Jurkat, Clone E6-1 (cell line): Measurements from ENCODE around the gene CIDEA. TPM values are rescaled to one million over a fixed set of nuclear protein-coding genes. Genes with fewer than 3 reads are reported as not detected.
"Not testable (repeated sequence)": the region's sequence is repeated elsewhere in the genome, so short reads cannot be mapped to it uniquely, and the experiment has no call there.

Experiments
- DNase-seq: peaks from one replicate; pipeline ENCODE4 v3.0.0-alpha.2; 2011; ENCODE audit warnings: low read depth, low spot score
- H3K4me3 ChIP-seq: 2 replicates; pipeline ENCODE4 v1.5.1; 2011; ENCODE audit warnings: mild to moderate bottlenecking, low read length, control low read depth, moderate library complexity
- polyA plus RNA-seq: library from polyadenylated mRNA; unstranded; fragments of >200 nt; gene quantifications from one replicate; pipeline ENCODE4 v1.2.1, GENCODE V29; 2012; ENCODE audit warnings: missing spikeins; ENCODE audit not compliant: insufficient read length, insufficient read depth

CIDEA gene, protein sequence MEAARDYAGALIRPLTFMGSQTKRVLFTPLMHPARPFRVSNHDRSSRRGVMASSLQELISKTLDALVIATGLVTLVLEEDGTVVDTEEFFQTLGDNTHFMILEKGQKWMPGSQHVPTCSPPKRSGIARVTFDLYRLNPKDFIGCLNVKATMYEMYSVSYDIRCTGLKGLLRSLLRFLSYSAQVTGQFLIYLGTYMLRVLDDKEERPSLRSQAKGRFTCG
- not detected for polyA plus RNA-seq

DNA sequence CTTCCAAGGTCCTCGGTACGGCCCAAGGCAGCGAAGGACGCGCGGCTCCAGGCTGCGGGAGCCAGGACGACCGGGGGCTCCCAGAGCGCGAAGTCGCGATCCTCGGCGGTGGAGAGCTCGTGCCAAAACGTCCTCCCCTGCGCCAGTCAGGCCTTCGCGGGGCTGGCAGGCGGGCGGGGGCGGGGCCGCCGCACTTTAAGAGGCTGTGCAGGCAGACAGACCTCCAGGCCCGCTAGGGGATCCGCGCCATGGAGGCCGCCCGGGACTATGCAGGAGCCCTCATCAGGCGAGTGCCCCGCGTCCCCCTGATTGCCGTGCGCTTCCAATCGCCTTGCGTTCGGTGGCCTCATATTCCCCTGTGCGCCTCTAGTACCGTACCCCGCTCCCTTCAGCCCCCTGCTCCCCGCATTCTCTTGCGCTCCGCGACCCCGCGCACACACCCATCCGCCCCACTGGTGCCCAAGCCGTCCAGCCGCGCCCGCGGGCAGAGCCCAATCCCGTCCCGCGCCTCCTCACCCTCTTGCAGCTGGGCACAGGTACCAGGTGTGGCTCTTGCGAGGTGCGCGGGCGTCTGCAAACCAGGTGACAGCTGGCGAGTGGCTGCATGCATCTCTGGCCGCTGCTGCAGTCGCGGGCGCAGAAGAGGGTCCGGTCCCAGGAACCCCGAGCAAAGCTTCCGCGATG is at the start of gene CIDEA:
Gene CIDEA (plus strand): TSS at position 226 of the 684 bp plus-strand sequence. CDS start 23 bp downstream, at position 249.
- no peak within 1 kb of the TSS for H3K4me3 ChIP-seq
- DNase-seq = no peak

DNA sequence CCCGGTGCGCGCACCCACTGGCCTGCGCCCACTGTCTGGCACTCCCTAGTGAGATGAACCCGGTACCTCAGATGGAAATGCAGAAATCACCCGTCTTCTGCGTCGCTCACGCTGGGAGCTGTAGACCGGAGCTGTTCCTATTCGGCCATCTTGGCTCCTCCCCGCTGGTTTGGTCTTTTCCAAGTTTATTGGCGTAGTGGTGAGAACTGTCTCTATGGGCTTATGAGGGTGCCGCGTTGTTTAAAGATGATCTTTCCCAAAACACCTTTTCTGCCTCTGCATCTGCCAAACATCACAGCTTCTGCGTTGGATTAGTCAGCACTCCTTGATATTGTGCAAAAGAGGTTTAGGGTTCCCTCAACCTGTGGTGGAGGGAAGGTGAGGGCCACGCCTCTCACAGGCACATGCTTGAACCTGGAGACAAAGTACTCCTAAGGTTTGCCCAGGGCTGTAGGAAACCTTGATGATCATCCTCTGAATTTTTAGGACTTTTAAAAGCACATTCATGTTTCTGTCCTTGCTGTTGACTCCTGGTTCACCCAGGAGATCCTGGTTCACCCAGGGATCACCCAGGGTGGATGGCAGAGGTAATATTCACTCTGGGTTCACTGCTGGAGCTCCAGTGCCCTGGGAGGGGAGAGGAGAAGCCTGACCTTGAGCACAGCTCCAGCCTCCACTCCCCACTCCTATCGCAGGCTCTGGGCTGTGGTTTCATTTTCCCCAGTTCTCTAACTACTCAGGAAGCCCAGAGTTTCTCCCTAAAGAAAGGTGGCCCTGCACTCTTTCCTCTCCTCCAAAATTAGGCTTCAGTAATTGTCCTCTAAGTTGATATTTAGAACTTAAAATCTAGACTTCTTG is 45.6 kb upstream of the CIDEA start:
- not testable (repeated sequence) for DNase-seq, H3K4me3 ChIP-seq

DNA sequence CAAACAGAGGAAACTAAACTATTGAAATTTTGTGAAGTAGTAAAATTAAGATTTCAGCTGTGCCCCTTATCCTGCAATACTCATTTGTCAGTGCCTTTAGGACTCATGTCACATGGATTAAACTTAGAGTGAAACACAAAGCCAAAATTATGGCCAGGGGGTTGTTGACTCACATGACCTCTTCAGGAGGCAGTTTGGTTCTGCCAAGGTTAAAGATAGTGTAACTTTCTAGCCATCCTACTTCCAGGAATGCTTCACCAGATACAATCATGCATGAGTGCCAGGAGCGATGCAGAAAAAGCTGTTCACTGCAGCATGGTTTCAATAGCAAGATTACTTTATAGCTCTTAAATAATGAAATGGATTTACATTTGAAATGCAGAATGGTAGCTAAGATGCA is 41.9 kb upstream of the CIDEA start:
- DNase-seq, H3K4me3 ChIP-seq: not testable (repeated sequence)

DNA sequence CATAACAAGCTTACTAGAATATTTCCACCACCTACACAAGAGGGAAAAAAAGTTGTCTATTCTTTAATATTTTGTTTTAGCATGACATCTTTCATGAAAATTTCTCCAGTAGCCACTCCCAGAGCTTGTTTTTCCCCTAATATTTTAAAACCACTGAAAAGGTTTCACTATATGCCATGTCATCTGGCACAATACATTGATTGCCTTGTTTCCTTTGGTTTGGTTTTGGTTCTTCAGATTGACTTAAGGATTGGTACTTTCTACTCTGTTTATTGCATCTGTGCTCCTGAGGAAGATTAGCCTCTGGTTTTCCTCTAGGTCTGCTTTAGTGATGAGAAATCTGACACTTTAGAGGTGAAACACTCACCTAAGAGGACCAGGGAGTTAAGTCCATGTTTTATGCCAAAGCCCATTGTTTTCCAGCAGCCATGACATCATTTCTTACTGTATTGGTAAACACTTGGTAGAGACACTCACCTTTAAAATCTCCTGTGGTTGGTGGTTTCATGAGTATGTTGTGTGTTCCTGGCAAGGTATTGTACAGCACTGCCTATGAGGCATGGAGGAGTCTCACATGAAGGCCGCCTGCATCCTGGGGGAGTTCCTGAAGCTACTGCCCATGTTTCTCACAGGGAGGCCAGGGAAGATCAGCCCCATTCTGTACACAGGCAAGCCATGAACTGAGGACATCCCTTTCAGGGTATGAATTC is 39.7 kb upstream of the CIDEA start:
- not testable (repeated sequence) for DNase-seq, H3K4me3 ChIP-seq

DNA sequence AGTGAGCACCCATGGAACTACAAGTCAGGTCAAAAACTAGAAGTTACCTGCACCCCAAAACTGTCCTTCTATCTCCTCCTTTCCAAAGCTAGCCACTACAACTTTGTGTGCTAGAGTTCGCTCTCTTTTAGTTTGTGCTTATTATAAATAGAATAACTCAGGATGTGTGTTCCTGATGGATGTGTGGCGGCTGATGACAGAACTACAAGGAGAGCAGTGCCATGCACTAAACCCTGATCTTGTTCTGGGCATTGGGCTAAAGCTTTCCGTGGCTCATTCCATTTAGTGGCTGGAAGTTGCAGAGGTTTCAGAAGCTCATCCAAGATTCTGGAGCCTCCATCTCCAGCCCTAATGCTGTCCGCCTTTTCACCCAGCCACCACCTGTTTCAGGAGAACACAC is 37.7 kb upstream of the CIDEA start:
- not testable (repeated sequence) for DNase-seq, H3K4me3 ChIP-seq

DNA sequence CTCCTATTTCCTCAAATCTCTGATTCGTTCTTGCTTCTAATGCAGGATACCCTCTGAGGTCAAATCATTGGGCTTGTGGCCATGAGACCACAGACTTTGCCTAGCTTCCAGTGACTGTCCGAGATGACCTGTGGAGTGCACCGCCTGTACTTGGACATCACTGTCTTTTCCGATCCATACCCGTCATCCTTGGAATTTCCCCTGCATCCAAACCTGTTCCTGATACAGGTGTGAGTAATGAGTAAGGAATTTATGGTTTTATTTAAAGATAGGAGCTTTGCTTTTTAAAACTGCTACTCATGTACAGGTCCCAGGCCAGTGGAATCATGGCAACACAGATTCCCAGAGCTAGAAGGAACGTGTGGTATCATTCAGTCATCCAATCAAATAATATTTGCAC is 35.6 kb upstream of the CIDEA start:
- H3K4me3 ChIP-seq, DNase-seq: not testable (repeated sequence)

DNA sequence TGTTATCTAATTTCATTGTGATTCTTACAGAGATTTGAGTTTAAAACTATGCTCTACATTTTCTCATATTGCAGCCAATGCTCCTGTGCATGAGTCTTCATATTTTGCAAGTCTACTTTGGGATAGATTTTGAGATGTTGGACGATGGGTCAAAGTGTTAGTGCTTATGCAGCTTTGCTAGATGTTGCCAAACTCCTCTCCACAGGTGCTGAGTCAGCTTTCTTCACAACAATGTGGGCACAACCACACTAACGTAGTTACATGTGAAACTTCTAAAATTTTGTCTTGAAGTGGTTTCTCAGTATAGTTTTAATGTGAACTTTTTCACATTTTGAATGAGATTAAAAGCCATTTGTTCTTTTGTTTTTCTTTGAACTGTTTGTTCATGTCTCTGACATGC is 32.1 kb upstream of the CIDEA start:
- not testable (repeated sequence) for H3K4me3 ChIP-seq, DNase-seq

DNA sequence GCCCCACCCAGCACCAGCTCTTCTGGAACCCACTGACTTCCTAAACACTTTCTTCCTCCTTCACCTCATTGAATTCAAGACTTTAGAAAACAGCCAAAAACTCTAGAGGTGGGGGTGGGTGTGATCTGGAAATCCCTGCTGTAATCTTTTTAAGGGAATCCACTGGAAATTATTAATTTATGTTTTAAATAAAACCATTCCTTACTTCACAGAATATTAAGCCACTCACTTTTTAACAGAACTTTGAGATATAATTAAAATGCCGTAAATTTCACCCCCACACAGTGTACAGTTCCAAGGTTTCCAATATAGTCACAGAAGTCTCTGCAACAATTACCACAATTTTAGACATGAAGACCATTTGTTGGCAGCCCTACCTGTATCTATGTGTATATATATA is 30.8 kb upstream of the CIDEA start:
- H3K4me3 ChIP-seq, DNase-seq: not testable (repeated sequence)

DNA sequence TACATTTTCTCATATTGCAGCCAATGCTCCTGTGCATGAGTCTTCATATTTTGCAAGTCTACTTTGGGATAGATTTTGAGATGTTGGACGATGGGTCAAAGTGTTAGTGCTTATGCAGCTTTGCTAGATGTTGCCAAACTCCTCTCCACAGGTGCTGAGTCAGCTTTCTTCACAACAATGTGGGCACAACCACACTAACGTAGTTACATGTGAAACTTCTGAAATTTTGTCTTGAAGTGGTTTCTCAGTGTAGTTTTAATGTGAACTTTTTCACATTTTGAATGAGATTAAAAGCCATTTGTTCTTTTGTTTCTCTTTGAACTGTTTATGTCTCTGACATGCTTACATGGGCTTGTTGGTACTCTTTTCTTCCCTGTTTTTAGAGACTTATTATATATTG is 27.4 kb upstream of the CIDEA start:
- not testable (repeated sequence) for H3K4me3 ChIP-seq
- peak; percentile 40 for DNase-seq

DNA sequence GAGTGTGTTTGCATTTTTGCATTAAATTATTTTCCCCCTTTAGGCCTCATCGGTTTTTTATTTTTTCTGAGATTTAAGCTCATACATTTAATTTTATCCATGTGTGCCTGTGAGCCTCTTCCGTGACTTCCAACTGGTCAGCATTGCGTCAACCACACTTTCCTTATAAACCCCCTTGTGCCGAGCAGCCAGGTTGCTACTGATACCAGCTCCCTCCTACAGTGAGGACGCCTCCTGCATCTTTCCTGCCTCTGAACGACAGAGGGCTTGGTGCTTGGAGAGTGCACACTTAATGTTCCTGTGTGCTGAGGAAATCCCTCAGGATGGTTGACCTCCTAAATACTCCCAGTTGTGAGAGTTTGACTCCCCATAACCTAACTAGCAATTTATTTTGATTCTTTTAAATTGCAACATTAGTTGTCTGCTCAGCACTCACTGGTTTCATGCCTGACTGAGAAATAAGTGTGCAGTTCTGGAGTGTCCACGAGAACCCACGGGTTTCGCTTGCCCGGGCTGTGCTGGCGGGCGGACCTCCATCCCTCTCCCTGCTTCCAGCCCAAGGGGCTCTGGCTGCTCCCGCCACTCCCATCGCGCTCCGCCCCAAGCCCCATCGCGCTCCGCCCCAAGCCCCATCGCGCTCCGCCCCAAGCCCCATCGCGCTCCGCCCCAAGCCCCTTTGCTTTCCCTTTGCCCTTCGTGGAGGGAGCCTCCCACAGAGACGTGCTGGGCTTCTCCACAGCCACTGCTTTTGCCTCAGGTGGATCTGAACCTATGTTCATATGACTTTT is 26.6 kb upstream of the CIDEA start:
- DNase-seq, H3K4me3 ChIP-seq: not testable (repeated sequence)

DNA sequence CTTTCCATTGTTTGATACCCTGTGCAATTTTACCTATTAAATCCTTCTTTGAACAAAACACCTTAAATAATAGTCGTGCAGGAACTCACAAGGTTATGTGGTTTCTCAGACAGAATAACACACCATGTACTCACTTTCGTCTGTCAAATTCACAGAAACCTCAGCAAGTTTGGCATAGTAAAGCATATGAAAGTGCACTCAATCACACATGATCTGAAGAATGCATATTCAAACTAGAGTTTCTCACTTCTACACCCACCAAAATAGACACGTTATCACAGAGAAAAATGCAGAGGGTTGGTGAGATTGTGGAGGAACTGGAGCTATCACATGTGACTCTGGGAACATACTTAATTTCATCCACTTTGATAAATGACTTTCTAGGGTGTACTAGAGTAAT is 25.9 kb upstream of the CIDEA start:
- not testable (repeated sequence) for DNase-seq, H3K4me3 ChIP-seq

DNA sequence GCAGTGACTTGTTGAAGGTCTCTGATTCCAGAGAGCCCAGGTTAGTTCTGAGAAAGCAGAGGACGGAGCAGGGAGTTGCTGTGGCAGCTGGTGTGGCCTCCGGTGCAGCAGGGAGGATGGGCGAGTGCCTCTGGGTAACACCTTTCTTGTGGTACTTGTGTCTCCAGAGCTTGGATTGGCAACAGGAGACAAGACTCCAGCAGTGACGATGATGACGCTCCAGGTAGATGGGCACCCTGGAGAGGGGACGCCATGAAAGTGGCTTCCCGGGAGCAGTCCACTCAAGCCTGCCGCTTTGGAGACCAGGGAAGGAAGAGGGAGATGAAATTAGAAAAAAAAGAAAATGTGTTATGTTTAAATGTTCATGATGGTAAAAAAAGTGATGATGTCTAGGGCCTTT is 23.6 kb upstream of the CIDEA start:
- DNase-seq, H3K4me3 ChIP-seq: not testable (repeated sequence)

DNA sequence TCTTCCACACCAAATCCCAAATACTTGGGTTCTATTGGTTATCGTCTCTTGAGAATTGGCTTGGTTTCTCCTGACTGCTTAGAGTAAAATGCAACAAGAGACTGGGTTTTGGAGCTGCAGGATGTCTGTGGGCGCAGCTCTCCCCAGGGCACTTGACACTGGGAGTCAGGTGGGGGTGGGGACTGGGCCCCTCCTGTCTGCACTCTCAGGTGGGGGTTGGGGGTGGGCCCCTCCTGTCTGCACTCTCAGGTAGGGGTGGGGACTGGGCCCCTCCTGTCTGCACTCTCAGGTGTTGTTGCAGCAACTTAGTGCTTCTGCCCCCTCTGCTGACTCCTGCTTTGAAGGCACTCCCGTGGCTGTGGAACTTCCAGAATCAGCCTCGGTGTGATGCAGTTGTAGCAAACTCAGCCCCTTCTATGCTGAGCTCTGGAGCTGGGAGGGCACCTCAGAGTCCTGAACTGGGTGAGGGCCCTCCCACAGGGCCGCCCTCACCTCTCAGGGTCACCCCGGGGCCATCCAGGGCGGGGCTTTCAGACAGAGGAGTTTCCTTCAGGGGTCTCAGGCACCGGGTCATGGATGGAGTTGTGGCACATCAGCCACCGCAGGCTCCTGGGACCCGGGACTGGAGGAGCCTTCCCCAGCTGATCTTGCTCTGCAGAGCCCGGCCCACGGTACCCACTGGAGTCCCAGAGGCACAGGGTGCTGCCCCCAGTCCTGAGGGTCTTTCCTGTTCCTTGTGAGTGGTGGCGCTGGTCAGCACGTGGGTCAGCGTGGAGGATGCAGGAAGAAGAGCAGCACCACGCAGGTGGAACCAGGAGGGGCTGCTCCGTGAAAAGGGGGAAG is 22.9 kb upstream of the CIDEA start:
- no peak for DNase-seq
- H3K4me3 ChIP-seq = no peak overlapping the region

DNA sequence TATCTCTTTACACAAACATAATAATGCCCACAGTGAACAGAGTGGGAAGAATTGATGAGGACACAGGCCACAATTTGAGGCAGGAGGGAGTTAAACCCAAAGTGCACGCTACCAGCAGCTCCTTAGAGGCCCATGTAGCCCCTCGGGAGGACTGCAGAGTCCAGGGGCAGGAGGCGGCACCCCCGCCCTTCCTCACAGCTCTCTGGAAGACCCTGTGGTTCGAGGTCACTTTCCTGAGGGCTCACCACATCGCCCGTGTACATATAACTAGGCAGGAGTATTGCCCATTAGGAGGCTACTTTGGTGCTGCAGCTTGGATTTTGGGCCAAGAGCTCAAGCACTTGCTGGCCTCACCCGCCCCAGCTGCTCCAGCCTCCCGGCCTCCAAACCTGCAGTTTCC is 22.2 kb upstream of the CIDEA start:
- H3K4me3 ChIP-seq = no peak overlapping the region
- DNase-seq = no peak

DNA sequence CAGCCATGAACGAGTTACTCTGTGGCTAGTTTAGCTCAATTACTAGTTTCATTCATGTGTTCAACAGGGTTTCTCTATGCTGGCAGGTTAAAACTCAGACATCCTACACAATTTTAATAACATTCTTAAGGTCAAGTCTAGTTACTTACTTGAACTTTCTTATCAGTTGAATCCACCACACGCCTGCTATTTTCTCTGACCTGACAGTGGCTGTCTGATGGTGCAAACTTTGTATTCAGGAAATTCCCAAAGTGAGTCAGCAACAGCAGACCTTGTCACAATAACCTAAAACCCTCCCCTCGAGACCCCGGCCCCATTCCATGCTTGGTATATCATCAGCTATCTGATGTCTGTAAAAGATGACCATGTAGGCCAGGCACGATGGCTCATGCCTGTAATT is 20.8 kb upstream of the CIDEA start:
- DNase-seq = no peak
- H3K4me3 ChIP-seq = no peak overlapping the region

DNA sequence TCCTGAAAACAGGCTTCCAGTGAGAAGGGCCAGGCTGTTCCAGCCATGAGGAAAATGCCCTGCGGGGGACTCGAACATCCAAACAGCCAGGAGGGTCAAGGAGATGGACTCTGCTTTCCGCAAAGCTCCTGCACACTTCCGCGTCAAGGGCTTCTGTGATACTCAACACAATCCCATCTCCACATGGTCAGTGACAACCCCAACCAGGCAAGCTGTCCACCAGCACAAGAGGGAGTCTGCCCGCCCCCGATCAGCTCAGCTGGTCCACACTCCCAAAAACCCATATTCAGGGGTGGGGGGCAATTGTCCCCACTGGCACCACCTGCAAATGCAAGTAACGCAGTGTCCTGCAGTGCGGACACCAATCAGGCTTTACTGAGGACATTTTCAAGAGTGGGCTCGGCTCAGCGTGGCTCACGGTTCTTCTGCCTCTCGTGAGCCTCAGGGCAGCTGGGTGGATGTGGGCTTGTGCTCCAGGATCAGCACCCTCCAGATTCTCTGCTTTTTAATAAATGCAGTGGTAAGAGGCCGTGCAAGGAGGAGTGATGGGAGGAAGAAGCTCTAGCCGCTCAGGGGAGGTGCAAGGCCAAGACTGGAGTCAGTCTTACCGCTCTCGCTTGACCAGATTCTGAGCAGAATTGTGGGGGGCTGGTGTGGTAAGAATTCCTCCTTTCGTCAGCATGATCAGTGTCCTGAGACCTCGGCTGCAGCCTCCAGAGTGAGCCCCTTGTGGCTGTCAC is 19.5 kb upstream of the CIDEA start:
- H3K4me3 ChIP-seq = no peak overlapping the region
- no peak for DNase-seq

DNA sequence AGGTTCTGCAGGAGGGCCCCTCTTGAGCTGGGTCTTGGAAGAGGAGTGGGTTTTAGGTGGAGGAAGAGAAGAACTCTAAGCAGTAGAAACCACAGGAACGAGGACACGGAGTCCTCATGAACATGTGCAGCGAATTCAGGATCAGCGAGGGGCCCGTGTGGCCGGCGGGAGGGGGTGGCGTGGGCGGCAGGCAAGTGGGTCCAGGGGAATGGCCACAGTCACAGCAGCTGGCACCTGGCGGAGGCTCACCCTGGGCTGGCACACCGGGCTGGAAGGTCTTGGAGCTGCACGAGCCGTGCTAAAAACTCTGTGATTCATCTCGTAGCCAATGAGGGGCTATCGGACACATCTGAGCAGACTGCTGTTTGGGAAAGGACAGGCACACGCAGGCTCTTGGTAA is 18.0 kb upstream of the CIDEA start:
- no peak for DNase-seq

More for the DNA sequence above, 18.0 kb upstream of the CIDEA start:
- H3K4me3 ChIP-seq = no peak overlapping the region
